ENCODE measurements around the gene COL23A1.

The COL23A1 gene

GRCh38 chr5:178357121-178357521, 233.1 kb downstream of the COL23A1 start:
- DNase-seq (ENCODE audit: low read depth): no peak

- DNase-seq (ENCODE audit: low read depth): no peak
These were observed 233.7 kb downstream of the COL23A1 start for GRCh38 chr5:178356431-178356872.

GRCh38 chr5:178355671-178356070, 234.5 kb downstream of the COL23A1 start:
- DNase-seq (ENCODE audit: low read depth): no peak

- no peak for DNase-seq (ENCODE audit: low read depth)
These were observed 236.7 kb downstream of the COL23A1 start for GRCh38 chr5:178353461-178353860.

GRCh38 chr5:178352035-178352349, 238.2 kb downstream of the COL23A1 start:
- no peak for DNase-seq (ENCODE audit: low read depth)

- DNase-seq (ENCODE audit: low read depth): no peak
These were observed 238.8 kb downstream of the COL23A1 start for GRCh38 chr5:178351221-178352034.

- no peak for DNase-seq (ENCODE audit: low read depth)
These were observed 239.6 kb downstream of the COL23A1 start for GRCh38 chr5:178350361-178351220.

GRCh38 chr5:178349625-178350353, 240.4 kb downstream of the COL23A1 start:
- no peak for DNase-seq (ENCODE audit: low read depth)

GRCh38 chr5:178349075-178349511, 241.1 kb downstream of the COL23A1 start:
- no peak for DNase-seq (ENCODE audit: low read depth)

- no peak for DNase-seq (ENCODE audit: low read depth)
These were observed 241.7 kb downstream of the COL23A1 start for GRCh38 chr5:178348356-178349074.

GRCh38 chr5:178347956-178348355, 242.2 kb downstream of the COL23A1 start:
- DNase-seq (ENCODE audit: low read depth): no peak

GRCh38 chr5:178346607-178347334, 243.4 kb downstream of the COL23A1 start:
- DNase-seq (ENCODE audit: low read depth): no peak

- no peak for DNase-seq (ENCODE audit: low read depth)
These were observed 246.9 kb downstream of the COL23A1 start for GRCh38 chr5:178343306-178343705.

- DNase-seq (ENCODE audit: low read depth): no peak
These were observed 248.4 kb downstream of the COL23A1 start for GRCh38 chr5:178341851-178342140.

GRCh38 chr5:178341091-178341850, 248.9 kb downstream of the COL23A1 start:
- no peak for DNase-seq (ENCODE audit: low read depth)

- no peak for DNase-seq (ENCODE audit: low read depth)
These were observed 249.6 kb downstream of the COL23A1 start for GRCh38 chr5:178340637-178341036.

- DNase-seq (ENCODE audit: low read depth): no peak
These were observed 250.0 kb downstream of the COL23A1 start for GRCh38 chr5:178340187-178340586.

- no peak for DNase-seq (ENCODE audit: low read depth)
These were observed 250.9 kb downstream of the COL23A1 start for GRCh38 chr5:178339272-178339671.

GRCh38 chr5:178338750-178339144, 251.4 kb downstream of the COL23A1 start:
- no peak for DNase-seq (ENCODE audit: low read depth)

- no peak for DNase-seq (ENCODE audit: low read depth)
These were observed 252.0 kb downstream of the COL23A1 start for GRCh38 chr5:178338126-178338749.

Data from activated T-helper 9 cell treated with anti-CD3 and anti-CD28 coated beads, Interleukin-2, amount 50 U/mL, for 16 hours (primary cell).